B cell (primary cell): Measurements from ENCODE around the gene EXOC4. TPM values are rescaled to one million over a fixed set of nuclear protein-coding genes. Genes with fewer than 3 reads are reported as not detected.

Experiments used
- ATAC-seq: fragments of 200-7000 bp; cut with Tn5 transposase; one replicate; pipeline ENCODE4 v1.10.0; 2021; ENCODE audit warnings: low read depth, mild to moderate bottlenecking, moderate number of reproducible peaks, moderate library complexity
- CTCF ChIA-PET: fragments of 350-600 bp; sonication (Branson Sonifier 250); formaldehyde crosslinking; loops from one replicate; lab custom pipeline; 2021; ENCODE audit warnings: antibody characterized with exemption, inconsistent platforms; lab: Charles Lee
- POLR2A ChIA-PET: fragments of 350-600 bp; sonication (Branson Sonifier 250); formaldehyde crosslinking; loops from one replicate; lab custom pipeline; 2021; ENCODE audit warnings: antibody characterized with exemption; lab: Charles Lee
- DNase-seq: peaks from one replicate; pipeline ENCODE4 v3.0.0; 2013
- H2AFZ ChIP-seq: 2 replicates; pipeline ENCODE4 v1.6.1; 2012; ENCODE audit warnings: mild to moderate bottlenecking, low read depth, low read length; ENCODE audit not compliant: insufficient read depth, poor library complexity, severe bottlenecking
- H3K27ac ChIP-seq, 2 donors: 1 replicate in 1 of 2; 2 replicates in 1 of 2; pipeline ENCODE4 v1.5.1; 2012 to 2013; ENCODE audit warnings: low read length in 2 of 2, mild to moderate bottlenecking in 2 of 2, moderate library complexity in 1 of 2
- H3K27me3 ChIP-seq, 4 experiments: fragments of 200-600 bp in 1 of 4; sonication (generic) in 1 of 4; replicated peaks in 1 of 4; 1 replicate in 2 of 4; 2 replicates in 2 of 4; pipeline versions ENCODE4 v1.6.1 to v1.7.0; 2013 to 2016; ENCODE audit warnings: low read length in 3 of 4, mild to moderate bottlenecking in 2 of 4, mixed read lengths in 1 of 4, moderate library complexity in 1 of 4; ENCODE audit not compliant: insufficient read depth in 4 of 4, control insufficient read depth in 3 of 4; ENCODE audit errors: control extremely low read depth in 1 of 4
- H3K36me3 ChIP-seq, 2 experiments: replicated peaks in 1 of 2; 1 replicate in 1 of 2; 2 replicates in 1 of 2; pipeline versions ENCODE4 v1.6.1 to v1.7.1; 2013; ENCODE audit warnings: low read length in 1 of 2; ENCODE audit not compliant: insufficient read depth in 2 of 2, control insufficient read depth in 1 of 2; ENCODE audit errors: control extremely low read depth in 1 of 2, extremely low read depth in 1 of 2
- H3K4me1 ChIP-seq, 2 donors: fragments of 200-600 bp in 1 of 2; sonication (generic) in 1 of 2; 1 replicate in 1 of 2; 2 replicates in 1 of 2; pipeline versions ENCODE4 v1.5.1 to v1.6.1; 2013 to 2017; ENCODE audit warnings: low read length in 2 of 2; ENCODE audit not compliant: control insufficient read depth in 2 of 2, insufficient read depth in 2 of 2
- H3K4me2 ChIP-seq: replicated peaks from 2 replicates; pipeline ENCODE3; 2012; ENCODE audit warnings: mild to moderate bottlenecking, low read depth, low read length; ENCODE audit not compliant: poor library complexity, severe bottlenecking
- H3K4me3 ChIP-seq, 5 experiments: fragments of 200-600 bp in 1 of 5; sonication (generic) in 1 of 5; 1 replicate in 3 of 5; 2 replicates in 2 of 5; pipeline versions ENCODE4 v1.5.1 to v1.7.0; 2011 to 2016; ENCODE audit warnings: low read length in 4 of 5, mild to moderate bottlenecking in 4 of 5, low read depth in 2 of 5, control low read depth in 1 of 5, moderate library complexity in 1 of 5; ENCODE audit not compliant: insufficient read depth in 1 of 5; ENCODE audit errors: control extremely low read depth in 1 of 5, extremely low read depth in 1 of 5
- H3K79me2 ChIP-seq: fragments of 200-600 bp; sonication (generic); one replicate; pipeline ENCODE4 v1.6.0; 2016; ENCODE audit warnings: low read length; ENCODE audit not compliant: control insufficient read depth, insufficient read depth
- H3K9ac ChIP-seq: fragments of 200-600 bp; sonication (generic); 2 replicates; pipeline ENCODE4 v1.6.1; 2017; ENCODE audit warnings: mild to moderate bottlenecking, low read length, moderate library complexity
- H3K9me3 ChIP-seq, 3 donors: one replicate each; pipeline versions ENCODE4 v1.6.1 to v1.7.1; 2013; ENCODE audit warnings: low read length in 2 of 3; ENCODE audit not compliant: control insufficient read depth in 2 of 3, insufficient read depth in 1 of 3; ENCODE audit errors: control extremely low read depth in 1 of 3
- H4K20me1 ChIP-seq: 2 replicates; pipeline ENCODE4 v1.6.0; 2012; ENCODE audit warnings: mild to moderate bottlenecking, low read length; ENCODE audit not compliant: insufficient read depth, control insufficient read depth, poor library complexity, severe bottlenecking
- H3K27ac Mint-ChIP-seq: one replicate; pipeline ENCODE4 v1.8.0; 2021; ENCODE audit warnings: mixed read lengths
- H3K27me3 Mint-ChIP-seq: one replicate; pipeline ENCODE4 v1.8.0; 2021; ENCODE audit warnings: mixed read lengths
- H3K4me1 Mint-ChIP-seq: one replicate; pipeline ENCODE4 v1.8.0; 2021; ENCODE audit warnings: mixed read lengths
- H3K4me3 Mint-ChIP-seq: one replicate; pipeline ENCODE4 v1.8.0; 2021; ENCODE audit warnings: mixed read lengths
- H3K9me3 Mint-ChIP-seq: one replicate; pipeline ENCODE4 v1.8.0; 2022; ENCODE audit warnings: mixed read lengths; ENCODE audit not compliant: insufficient read depth
- CTCF ChIP-seq: fragments of 200-600 bp; IDR thresholded peaks from one replicate; pipeline ENCODE4 v1.8.0; 2022; ENCODE audit warnings: antibody characterized with exemption, mild to moderate bottlenecking
- EZH2 ChIP-seq: IDR thresholded peaks from 2 replicates; pipeline ENCODE4 v1.6.1; 2012; ENCODE audit warnings: borderline replicate concordance, low read depth, mild to moderate bottlenecking, moderate library complexity, low read length; ENCODE audit not compliant: insufficient read depth, poor library complexity, severe bottlenecking
- WGBS: methylation state at CpG from one replicate; pipeline ENCODE4 v1.1.5; 2013; ENCODE audit warnings: missing lambda C conversion rate; ENCODE audit not compliant: insufficient coverage; 5-methylcytosine and 5-hydroxymethylcytosine counted together
- intact Hi-C: fragments of 100-400 bp; cut with micrococcal nuclease; formaldehyde crosslinking; loops from one replicate; pipeline ENCODE4 v1.10.0; 2022
- polyA plus RNA-seq: library from polyadenylated mRNA; depleted of rRNA; stranded (reverse); fragments of >200 nt; gene quantifications from 2 replicates; pipeline ENCODE4 v1.2.3, GENCODE V29; 2012
- total RNA-seq, 2 donors: library from RNA; stranded (reverse); fragments of 120-200 nt in 1 of 2; gene quantifications; 1 replicate in 1 of 2; 2 replicates in 1 of 2; pipeline versions ENCODE4 v1.2.3 to v1.2.4, GENCODE V29; 2013 to 2022

Gene EXOC4
- total and polyA plus RNA-seq, 2 donors (not counting 1 experiment from before 2014, with no cell fraction given), result 16.7 to 135 TPM

DNA sequence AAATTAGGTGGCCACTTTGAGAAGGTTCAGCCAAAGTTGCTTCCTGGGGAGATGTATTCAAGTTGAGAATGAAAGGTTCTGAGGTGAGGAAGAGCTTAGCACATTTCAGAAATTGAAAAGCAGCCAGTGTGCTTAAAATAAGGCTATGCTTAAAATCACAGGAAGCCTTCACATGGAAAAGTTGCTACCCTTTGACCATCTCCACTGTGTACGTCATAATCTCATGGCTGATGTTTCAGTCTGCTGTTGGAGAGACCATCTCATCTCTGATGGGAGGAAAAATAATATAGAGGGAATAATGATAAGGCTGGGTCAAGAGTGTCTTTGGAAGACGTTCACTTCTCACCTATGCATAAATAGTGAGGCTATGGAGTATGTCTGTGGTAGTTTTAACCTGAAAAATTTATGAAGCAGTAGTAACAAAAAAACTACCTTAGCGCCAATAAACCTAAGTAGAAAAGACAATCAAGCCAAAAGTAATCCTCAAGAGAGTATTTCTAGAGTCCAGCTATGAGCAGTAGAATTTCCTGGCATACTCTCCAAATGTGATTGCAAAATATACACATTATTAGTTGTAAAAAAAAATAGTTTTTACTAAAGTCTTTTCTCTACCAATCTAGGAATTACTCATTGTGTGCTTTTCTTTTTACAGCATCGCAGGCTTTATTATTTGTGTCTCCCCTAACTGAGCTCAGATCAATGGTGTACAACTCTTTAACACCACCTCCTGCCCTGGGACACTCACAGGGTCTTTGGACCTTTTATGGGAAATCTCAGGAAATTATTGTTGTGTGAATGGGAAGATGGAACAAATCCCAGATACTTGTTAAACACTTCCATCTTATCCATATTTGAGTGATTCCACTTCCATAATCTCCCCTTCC is 439.1 kb downstream of the EXOC4 start:
- ChIA-PET POLR2A (no interaction called here), CTCF (no interaction called here)
- Mint-ChIP-seq H3K4me3 (no peak overlapping the region), H3K9me3 (no peaks in the 10 kb centered on the region), H3K27ac (no peak overlapping the region), H3K4me1 (peaks cover 2% of the 10 kb centered on the region), H3K27me3 (no peaks in the 10 kb centered on the region)
- no peaks in the 10 kb centered on the region for H3K27me3 ChIP-seq
- no peaks in the 10 kb centered on the region for H3K4me1 ChIP-seq
- no peak overlapping the region for H2AFZ ChIP-seq
- H3K27ac ChIP-seq, result no peak overlapping the region
- no peaks in the 10 kb centered on the region for H3K79me2 ChIP-seq
- no peak overlapping the region for H3K4me3 ChIP-seq
- no peak for DNase-seq
- WGBS, result no CpG with 5 or more reads among the region's 4 CpGs
- no peaks in the 10 kb centered on the region for H4K20me1 ChIP-seq
- no peak for ATAC-seq
- no peaks in the 10 kb centered on the region for H3K9me3 ChIP-seq
- H3K9ac ChIP-seq, result no peak overlapping the region
- TF ChIP-seq EZH2 (no peak), CTCF (no peak)
- H3K36me3 ChIP-seq, result no peaks in the 10 kb centered on the region
- intact Hi-C loops, result no loop called here
- no peak overlapping the region for H3K4me2 ChIP-seq

- Histone ChIP-seq H2AFZ (no peak overlapping the region), H3K27ac (no peak overlapping the region), H3K9ac (no peak overlapping the region), H3K4me3 (no peak overlapping the region), H3K4me2 (no peak overlapping the region), H3K79me2 (no peaks in the 10 kb centered on the region), H3K27me3 (no peaks in the 10 kb centered on the region), H3K9me3 (no peaks in the 10 kb centered on the region), H4K20me1 (no peaks in the 10 kb centered on the region), H3K36me3 (no peaks in the 10 kb centered on the region), H3K4me1 (no peaks in the 10 kb centered on the region)
- POLR2A ChIA-PET, result no interaction called here
- no peak for DNase-seq
- H3K4me3 Mint-ChIP-seq, result no peak overlapping the region
- H3K4me1 Mint-ChIP-seq, result no peaks in the 10 kb centered on the region
- WGBS, result 90% methylated on average over 2 of the region's 5 CpGs
- CTCF ChIA-PET, result no interaction called here
- no peak for ATAC-seq
- H3K27ac Mint-ChIP-seq, result no peak overlapping the region
- no peaks in the 10 kb centered on the region for H3K27me3 Mint-ChIP-seq
- no peak for TF ChIP-seq CTCF
- TF ChIP-seq EZH2, result no peak
- H3K9me3 Mint-ChIP-seq, result no peaks in the 10 kb centered on the region
- intact Hi-C loops, result no loop called here
Measured at GRCh38 chr7:133693281-133693680, 440.4 kb downstream of the EXOC4 start.
